K562 (cell line): ENCODE data around the gene ABCB9. TPM values are rescaled to one million over a fixed set of nuclear protein-coding genes. Genes with fewer than 3 reads are reported as not detected.

Source experiments
- ATAC-seq: fragments of 200-7000 bp; cut with Tn5 transposase; 3 replicates; pipeline ENCODE4 v1.9.1; 2020; ENCODE audit warnings: moderate library complexity
- BruUV-seq: library from RNA; stranded (reverse); fragments of 400-500 nt; replicated peaks from 2 replicates; lab custom pipeline; 2021; lab: Mats Ljungman, UMichigan
- CTCF ChIA-PET: fragments of 300-600 bp; formaldehyde crosslinking; extraction: SDS; loops from one replicate; lab custom pipeline; 2021; ENCODE audit warnings: low intra/inter-chr PET ratio; lab: Yijun Ruan, JAX
- POLR2A ChIA-PET: fragments of 300-600, 350-650 bp; sonication (Branson Sonifier 250); formaldehyde crosslinking; extraction: SDS; loops from one replicate; lab custom pipeline; 2021; ENCODE audit warnings: antibody characterized with exemption, inconsistent platforms; lab: Yijun Ruan, JAX
- DNase-seq, 4 experiments: peaks; one replicate each; pipeline versions ENCODE4 v3.0.0 to v3.0.0-alpha.2; 2011 to 2018; ENCODE audit warnings: low spot score in 3 of 4, mixed read lengths in 3 of 4; ENCODE audit errors: extremely low read depth in 1 of 4
- FAIRE-seq: peaks from 2 replicates; lab custom pipeline; 2011; peaks lifted over from hg19 to GRCh38; lab: Jason Lieb, UNC
- H2AFZ ChIP-seq: 2 replicates; pipeline ENCODE4 v1.6.0; 2011; ENCODE audit warnings: low read depth, low read length, control low read depth, inconsistent platforms
- H3K27ac ChIP-seq: fragments of 200-600 bp; 3 replicates; pipeline ENCODE4 v1.8.0; 2011; ENCODE audit warnings: low read depth, mild to moderate bottlenecking, control low read depth, inconsistent platforms, low read length, moderate library complexity, mixed read lengths; ENCODE audit errors: extremely low read depth
- H3K27me3 ChIP-seq, 2 experiments: fragments of 300-600 bp in 1 of 2; 2 replicates in 1 of 2; 3 replicates in 1 of 2; pipeline versions ENCODE4 v1.6.0 to v1.8.0; 2011; ENCODE audit warnings: inconsistent platforms in 2 of 2, low read length in 2 of 2, mild to moderate bottlenecking in 1 of 2, mixed read lengths in 1 of 2, moderate library complexity in 1 of 2; ENCODE audit not compliant: control insufficient read depth in 2 of 2, insufficient read depth in 2 of 2
- H3K36me3 ChIP-seq: fragments of 300-600 bp; 3 replicates; pipeline ENCODE4 v1.8.0; 2011; ENCODE audit warnings: mild to moderate bottlenecking, low read length, inconsistent platforms; ENCODE audit not compliant: control insufficient read depth, insufficient read depth
- H3K4me1 ChIP-seq, 2 experiments: fragments of 200-600 bp in 1 of 2; replicated peaks in 1 of 2; 2 replicates in 1 of 2; 3 replicates in 1 of 2; pipeline versions ENCODE4 v1.5.1 to v1.8.0; 2011; ENCODE audit warnings: inconsistent platforms in 2 of 2, low read length in 2 of 2, mild to moderate bottlenecking in 1 of 2, mixed read lengths in 1 of 2, moderate library complexity in 1 of 2; ENCODE audit not compliant: control insufficient read depth in 2 of 2, insufficient read depth in 2 of 2
- H3K4me2 ChIP-seq: 2 replicates; pipeline ENCODE4 v1.6.1; 2011; ENCODE audit warnings: low read length, control low read depth, inconsistent platforms, mixed read lengths; ENCODE audit not compliant: insufficient read depth
- H3K4me3 ChIP-seq: fragments of 200-600 bp; sonication (generic), shearing (Covaris generic); 2 replicates; pipeline ENCODE4 v1.5.1; 2016; ENCODE audit warnings: control low read depth, inconsistent platforms
- H3K79me2 ChIP-seq: fragments of 200-600 bp; 3 replicates; pipeline ENCODE4 v1.8.0; 2011; ENCODE audit warnings: low read length, inconsistent platforms; ENCODE audit not compliant: control insufficient read depth, insufficient read depth
- H3K9ac ChIP-seq, 2 experiments: 2 replicates each; pipeline versions ENCODE4 v1.6.0 to v1.6.1; 2011; ENCODE audit warnings: low read depth in 2 of 2, low read length in 2 of 2, control low read depth in 1 of 2, inconsistent platforms in 1 of 2, mild to moderate bottlenecking in 1 of 2, mixed read lengths in 1 of 2; ENCODE audit not compliant: insufficient read depth in 1 of 2
- H3K9me1 ChIP-seq: one replicate; pipeline ENCODE4 v1.6.0; 2011; ENCODE audit warnings: inconsistent platforms, mild to moderate bottlenecking, low read length, moderate library complexity; ENCODE audit not compliant: control insufficient read depth, insufficient read depth
- H3K9me3 ChIP-seq: replicated peaks from 2 replicates; pipeline ENCODE4 v1.5.1; 2011; ENCODE audit warnings: low read depth, low read length, inconsistent platforms; ENCODE audit not compliant: control insufficient read depth, insufficient read depth
- H4K20me1 ChIP-seq: replicated peaks from 2 replicates; pipeline ENCODE4 v1.6.1; 2011; ENCODE audit warnings: low read length, inconsistent platforms, mixed read lengths; ENCODE audit not compliant: control insufficient read depth, insufficient read depth
- BACH1 ChIP-seq: fragments of 200-800 bp; sonication (Bioruptor generic); IDR thresholded peaks from 2 replicates; pipeline ENCODE4 v1.6.1; 2016; ENCODE audit warnings: missing genetic modification characterization, missing compliant biosample characterization
- E2F4 ChIP-seq: sonication (generic); formaldehyde crosslinking; IDR thresholded peaks from 2 replicates; pipeline ENCODE4 v1.8.0; 2022; ENCODE audit warnings: mild to moderate bottlenecking, low read depth, missing genetic modification reagents
- FIP1L1 ChIP-seq: fragments of 200-400 bp; formaldehyde crosslinking; IDR thresholded peaks from 2 replicates; pipeline ENCODE4 v1.6.1; 2018; ENCODE audit warnings: mild to moderate bottlenecking, low read depth, low read length; ENCODE audit not compliant: poor library complexity, severe bottlenecking
- FUS ChIP-seq: fragments of 200-400 bp; formaldehyde crosslinking; optimal IDR thresholded peaks from 2 replicates; pipeline ENCODE3; 2017; ENCODE audit warnings: low read depth, low read length
- GATAD2B ChIP-seq: fragments of 450-650 bp; IDR thresholded peaks from 2 replicates; pipeline ENCODE4 v1.6.1; 2017; ENCODE audit warnings: mild to moderate bottlenecking, borderline replicate concordance
- HIVEP1 ChIP-seq: fragments of 250-450 bp; sonication (Bioruptor Pico); IDR thresholded peaks from 2 replicates; pipeline ENCODE4 v1.4.0; 2020; ENCODE audit warnings: mild to moderate bottlenecking
- MTA3 ChIP-seq: fragments of 450-650 bp; formaldehyde crosslinking; IDR thresholded peaks from 2 replicates; pipeline ENCODE4 v1.6.1; 2017; ENCODE audit warnings: mild to moderate bottlenecking, borderline replicate concordance
- NBN ChIP-seq: fragments of 450-650 bp; IDR thresholded peaks from 2 replicates; pipeline ENCODE4 v1.6.1; 2016; ENCODE audit warnings: low read depth, mild to moderate bottlenecking
- RFX1 ChIP-seq: fragments of 450-650 bp; IDR thresholded peaks from 2 replicates; pipeline ENCODE4 v1.6.1; 2016; ENCODE audit warnings: mild to moderate bottlenecking, moderate library complexity
- TEAD2 ChIP-seq: fragments of 450-650 bp; IDR thresholded peaks from 2 replicates; pipeline ENCODE4 v1.6.1; 2016; ENCODE audit warnings: missing genetic modification characterization, control low read depth, missing compliant biosample characterization
- ZNF561 ChIP-seq: fragments of 450-650 bp; formaldehyde crosslinking; conservative IDR thresholded peaks from 2 replicates; pipeline ENCODE4 v1.4.0; 2020; ENCODE audit warnings: mild to moderate bottlenecking, moderate library complexity
- WGBS: fragments of 100-300 bp; shearing (Covaris generic); methylation state at CpG from one replicate; pipeline ENCODE4 v1.1.6; 2016; ENCODE audit warnings: low coverage, mixed read lengths; ENCODE audit not compliant: insufficient coverage; ENCODE audit errors: missing lambda C conversion rate; 5-methylcytosine and 5-hydroxymethylcytosine counted together
- in situ Hi-C: fragments of 300-500 bp; cut with MboI; formaldehyde crosslinking; loops from 4 replicates; pipeline ENCODE4 v1.15.0; 2018; ENCODE audit warnings: inconsistent platforms, mixed read lengths
- intact Hi-C: fragments of 100-400 bp; cut with micrococcal nuclease; formaldehyde crosslinking; loops from 2 replicates; pipeline ENCODE4 v1.14.2; 2022
- polyA plus RNA-seq, 8 experiments: library from polyadenylated mRNA; depleted of rRNA in 4 of 8; stranded (reverse) in 5 of 8; unstranded in 3 of 8; fragments of >200 nt; fragmentation: Nextera tagmentation in 2 of 8; fragmentation: Illumina TruSeq in 1 of 8; extraction: Ambion mirVana in 2 of 8; extraction: Trizol in 1 of 8; gene quantifications; 2 replicates each; pipeline versions ENCODE4 v1.2.1 to v1.2.3, GENCODE V29; 2011 to 2014; ENCODE audit warnings: inconsistent platforms in 1 of 8, missing spikeins in 1 of 8
- total RNA-seq, 7 experiments: library from RNA; depleted of rRNA in 6 of 7; stranded (reverse); fragments of >200 nt in 6 of 7; fragmentation: Illumina TruSeq in 2 of 7; extraction: Trizol in 2 of 7; gene quantifications; 2 replicates each; pipeline versions ENCODE4 v1.2.1 to v1.2.3, GENCODE V29; 2011 to 2021; ENCODE audit warnings: low replicate concordance in 1 of 7
- TF ChIP-seq, protein P1 (sequence below): fragments of 250-450 bp; sonication (Bioruptor Pico); IDR thresholded peaks from 2 replicates; pipeline ENCODE4 v1.8.0; 2022; ENCODE audit warnings: inconsistent platforms, mild to moderate bottlenecking, moderate library complexity, borderline replicate concordance
- TF ChIP-seq, protein P2 (sequence below): fragments of 250-450 bp; sonication (Bioruptor Pico); IDR thresholded peaks from 2 replicates; pipeline ENCODE4 v1.4.0; 2020

Gene ABCB9
- total and polyA plus RNA-seq, 9 of the 15 experiments (the other 6 are each of a cell fraction or from before 2014, with no cell fraction given), result 0.20 to 12.6 (median 6.2) TPM

GRCh38 chr12:122895704-122896636 is 70.3 kb downstream of the ABCB9 start, which contains the start of gene VPS37B:
Gene VPS37B, minus strand, starts transcription at chr12:122896124. Its CDS starts 62 bp downstream, at chr12:122896062.
- peak within 1 kb of the TSS; percentile 80 for H2AFZ ChIP-seq
- H3K9ac ChIP-seq, result peak within 1 kb of the TSS; percentile 95 to 96
- DNase-seq, result peak; percentile 92 to 99 (median 98)
- H3K4me3 ChIP-seq, result peak within 1 kb of the TSS; percentile 86
- no peaks in the 10 kb centered on the region for H3K9me1 ChIP-seq
- no peaks in the 10 kb centered on the region for H3K9me3 ChIP-seq
- peak within 1 kb of the TSS; percentile 92 for H3K27ac ChIP-seq
- peak; percentile 75 for FAIRE-seq
- in situ Hi-C loops (no loop called here), intact Hi-C loops (no loop called here)
- H3K79me2 ChIP-seq, result peaks cover 49% of the 10 kb centered on the region
- H3K4me2 ChIP-seq, result peak within 1 kb of the TSS; percentile 92
- no TSS peak for BruUV-seq
- no peaks in the 10 kb centered on the region for H3K27me3 ChIP-seq
- H3K4me1 ChIP-seq, result peaks cover 16 to 41% of the 10 kb centered on the region in 2 experiments
- ChIA-PET CTCF (no interaction called here), POLR2A (interaction anchor here (1.8 kb wide), 1 partner anchor 10 kb away, joined by 6 read pairs; no protein-coding TSS in a partner anchor)
- 12% methylated on average over 68 of the region's 81 CpGs for WGBS
- H4K20me1 ChIP-seq, result peaks cover 15% of the 10 kb centered on the region; the same call in 1 of the 2 replicates
- peaks cover 14% of the 10 kb centered on the region; the same call in 2 of the 3 replicates for H3K36me3 ChIP-seq
- ATAC-seq, result peak; percentile 83
- TF ChIP-seq FIP1L1, result peak; percentile 77
- peak; percentile 100 for TF ChIP-seq NBN
- peak; percentile 100 for TF ChIP-seq MTA3
- TF ChIP-seq HIVEP1 (CRISPR knock-in tag), result no peak
- TF ChIP-seq E2F4 (CRISPR knock-in tag), result no peak
- peak; percentile 82 for TF ChIP-seq FUS
- peak; percentile 63; the same call in 1 of the 2 replicates for TF ChIP-seq GATAD2B
- TF ChIP-seq, protein P1, sequence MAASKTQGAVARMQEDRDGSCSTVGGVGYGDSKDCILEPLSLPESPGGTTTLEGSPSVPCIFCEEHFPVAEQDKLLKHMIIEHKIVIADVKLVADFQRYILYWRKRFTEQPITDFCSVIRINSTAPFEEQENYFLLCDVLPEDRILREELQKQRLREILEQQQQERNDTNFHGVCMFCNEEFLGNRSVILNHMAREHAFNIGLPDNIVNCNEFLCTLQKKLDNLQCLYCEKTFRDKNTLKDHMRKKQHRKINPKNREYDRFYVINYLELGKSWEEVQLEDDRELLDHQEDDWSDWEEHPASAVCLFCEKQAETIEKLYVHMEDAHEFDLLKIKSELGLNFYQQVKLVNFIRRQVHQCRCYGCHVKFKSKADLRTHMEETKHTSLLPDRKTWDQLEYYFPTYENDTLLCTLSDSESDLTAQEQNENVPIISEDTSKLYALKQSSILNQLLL (CRISPR knock-in tag), result no peak
- no peak for TF ChIP-seq RFX1
- TF ChIP-seq TEAD2 (tag), result 0 out of 2 replicates have a peak, but pooled peaks have one; percentile 36
- TF ChIP-seq BACH1 (tag), result no peak
- TF ChIP-seq ZNF561 (CRISPR knock-in tag), result no peak
- TF ChIP-seq, protein P2, sequence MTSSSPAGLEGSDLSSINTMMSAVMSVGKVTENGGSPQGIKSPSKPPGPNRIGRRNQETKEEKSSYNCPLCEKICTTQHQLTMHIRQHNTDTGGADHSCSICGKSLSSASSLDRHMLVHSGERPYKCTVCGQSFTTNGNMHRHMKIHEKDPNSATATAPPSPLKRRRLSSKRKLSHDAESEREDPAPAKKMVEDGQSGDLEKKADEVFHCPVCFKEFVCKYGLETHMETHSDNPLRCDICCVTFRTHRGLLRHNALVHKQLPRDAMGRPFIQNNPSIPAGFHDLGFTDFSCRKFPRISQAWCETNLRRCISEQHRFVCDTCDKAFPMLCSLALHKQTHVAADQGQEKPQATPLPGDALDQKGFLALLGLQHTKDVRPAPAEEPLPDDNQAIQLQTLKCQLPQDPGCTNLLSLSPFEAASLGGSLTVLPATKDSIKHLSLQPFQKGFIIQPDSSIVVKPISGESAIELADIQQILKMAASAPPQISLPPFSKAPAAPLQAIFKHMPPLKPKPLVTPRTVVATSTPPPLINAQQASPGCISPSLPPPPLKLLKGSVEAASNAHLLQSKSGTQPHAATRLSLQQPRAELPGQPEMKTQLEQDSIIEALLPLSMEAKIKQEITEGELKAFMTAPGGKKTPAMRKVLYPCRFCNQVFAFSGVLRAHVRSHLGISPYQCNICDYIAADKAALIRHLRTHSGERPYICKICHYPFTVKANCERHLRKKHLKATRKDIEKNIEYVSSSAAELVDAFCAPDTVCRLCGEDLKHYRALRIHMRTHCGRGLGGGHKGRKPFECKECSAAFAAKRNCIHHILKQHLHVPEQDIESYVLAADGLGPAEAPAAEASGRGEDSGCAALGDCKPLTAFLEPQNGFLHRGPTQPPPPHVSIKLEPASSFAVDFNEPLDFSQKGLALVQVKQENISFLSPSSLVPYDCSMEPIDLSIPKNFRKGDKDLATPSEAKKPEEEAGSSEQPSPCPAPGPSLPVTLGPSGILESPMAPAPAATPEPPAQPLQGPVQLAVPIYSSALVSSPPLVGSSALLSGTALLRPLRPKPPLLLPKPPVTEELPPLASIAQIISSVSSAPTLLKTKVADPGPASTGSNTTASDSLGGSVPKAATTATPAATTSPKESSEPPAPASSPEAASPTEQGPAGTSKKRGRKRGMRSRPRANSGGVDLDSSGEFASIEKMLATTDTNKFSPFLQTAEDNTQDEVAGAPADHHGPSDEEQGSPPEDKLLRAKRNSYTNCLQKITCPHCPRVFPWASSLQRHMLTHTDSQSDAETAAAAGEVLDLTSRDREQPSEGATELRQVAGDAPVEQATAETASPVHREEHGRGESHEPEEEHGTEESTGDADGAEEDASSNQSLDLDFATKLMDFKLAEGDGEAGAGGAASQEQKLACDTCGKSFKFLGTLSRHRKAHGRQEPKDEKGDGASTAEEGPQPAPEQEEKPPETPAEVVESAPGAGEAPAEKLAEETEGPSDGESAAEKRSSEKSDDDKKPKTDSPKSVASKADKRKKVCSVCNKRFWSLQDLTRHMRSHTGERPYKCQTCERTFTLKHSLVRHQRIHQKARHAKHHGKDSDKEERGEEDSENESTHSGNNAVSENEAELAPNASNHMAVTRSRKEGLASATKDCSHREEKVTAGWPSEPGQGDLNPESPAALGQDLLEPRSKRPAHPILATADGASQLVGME (CRISPR knock-in tag), result no peak
